ENCODE measurements around the gene ETDC.
"Not testable (repeated sequence)": the region's sequence is repeated elsewhere in the genome, so short reads cannot be mapped to it uniquely, and the experiment has no call there.

Gene ETDC

DNA sequence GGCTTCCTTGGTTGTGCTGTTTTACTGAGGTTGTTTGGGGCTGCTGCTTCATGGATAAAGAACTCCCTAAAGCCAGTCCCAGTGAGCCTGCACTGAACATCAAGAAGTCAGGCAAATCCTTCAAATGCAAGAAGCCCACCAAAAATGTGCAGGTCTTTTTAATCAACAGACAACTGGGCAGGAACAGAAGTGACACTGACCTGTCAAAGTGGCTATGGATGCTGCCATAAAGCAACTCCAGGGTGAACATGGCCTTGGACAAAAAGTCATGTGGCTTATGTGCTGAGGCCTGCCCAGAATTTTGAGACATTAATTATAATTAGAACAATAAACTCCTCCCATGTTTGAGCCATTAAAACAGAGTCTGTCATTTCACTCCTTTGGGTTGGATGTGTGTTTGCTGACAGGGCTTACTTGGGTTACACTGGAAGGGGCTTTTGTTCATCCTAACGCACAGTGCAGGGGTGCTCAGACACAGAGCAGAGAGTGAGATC lies at the start of gene ETDC:
Gene ETDC, plus strand, starts transcription at position 51 of the 494 bp plus-strand sequence. Its CDS starts 0 bp downstream, at position 51.
- no peak for DNase-seq

DNA sequence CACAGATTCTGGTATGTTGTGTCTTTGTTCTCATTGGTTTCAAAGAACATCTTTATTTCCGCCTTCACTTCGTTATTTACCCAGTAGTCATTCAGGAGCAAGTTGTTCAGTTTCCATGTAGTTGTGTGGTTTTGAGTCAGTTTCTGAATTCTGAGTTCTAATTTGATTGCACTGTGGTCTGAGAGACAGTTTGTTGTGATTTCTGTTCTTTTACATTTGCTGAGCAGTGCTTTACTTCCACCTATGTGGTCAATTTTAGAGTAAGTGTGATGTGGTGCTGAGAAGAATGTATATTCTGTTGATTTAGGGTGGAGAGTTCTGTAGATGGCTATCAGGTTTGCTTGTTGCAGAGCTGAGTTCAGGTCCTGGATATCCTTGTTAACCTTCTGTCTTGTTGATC lies 48.3 kb upstream of the ETDC start:
- DNase-seq: not testable (repeated sequence)

- DNase-seq: not testable (repeated sequence)
Measured at GRCh38 chrX:135263376-135263775, 45.9 kb upstream of the ETDC start.

DNA sequence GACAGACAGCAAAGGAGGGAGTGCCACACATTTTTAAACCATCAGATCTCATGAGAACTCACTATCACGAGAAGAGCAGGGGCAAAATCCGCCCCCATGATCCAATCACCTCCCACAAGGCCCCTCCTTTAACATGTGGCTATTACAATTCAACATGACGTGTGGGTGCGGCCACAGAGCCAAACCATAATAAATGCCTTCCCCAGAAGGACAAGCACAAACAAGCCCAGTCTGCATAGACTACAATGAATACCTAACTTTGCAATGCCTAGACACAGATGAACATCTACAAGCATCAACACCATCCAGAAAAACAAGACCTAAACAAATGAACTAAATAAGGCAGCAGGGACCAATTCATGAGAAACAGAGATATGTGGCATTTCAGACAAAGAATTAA lies 45.1 kb upstream of the ETDC start:
- DNase-seq: no peak

DNA sequence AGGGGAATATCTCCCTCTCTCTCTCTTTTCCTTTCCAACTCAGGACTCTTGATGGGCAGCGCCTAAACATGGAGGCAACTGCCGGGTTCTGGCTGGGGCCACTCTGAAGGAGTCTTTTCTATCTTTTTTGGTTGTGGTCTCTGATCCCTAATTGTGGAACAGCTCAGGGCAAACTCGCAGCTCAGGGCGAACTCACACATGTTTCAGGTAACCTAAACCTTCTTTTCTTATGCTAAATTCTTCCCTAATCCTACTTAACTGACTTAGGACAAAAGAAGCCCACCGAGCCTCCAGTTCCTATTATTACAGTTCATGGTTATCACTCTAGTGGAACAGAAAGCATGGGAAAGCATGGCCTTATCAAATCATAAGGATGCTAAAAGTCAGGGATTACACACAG lies 36.1 kb upstream of the ETDC start:
- DNase-seq: no peak

DNA sequence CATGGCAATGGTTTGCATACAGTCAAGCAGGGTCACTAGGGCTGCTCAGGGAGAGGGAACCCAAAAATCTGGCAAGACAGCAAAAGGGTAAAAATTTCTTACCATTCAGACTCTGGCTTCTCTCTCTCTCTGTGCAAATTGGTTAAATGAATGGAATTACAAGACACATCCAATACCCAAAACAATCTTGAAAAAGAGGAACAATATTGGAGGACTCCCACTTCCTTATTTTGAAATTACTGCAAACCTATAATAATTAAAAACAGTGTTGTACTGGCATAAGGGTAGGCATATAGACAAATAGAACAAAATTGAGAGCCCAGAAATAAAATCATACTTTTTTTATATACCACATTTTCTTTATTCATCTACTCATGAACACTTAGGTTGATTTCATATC lies 33.3 kb upstream of the ETDC start:
- DNase-seq: no peak

GRCh38 chrX:135287266-135287823 lies 21.9 kb upstream of the ETDC start:
- no peak for DNase-seq

GRCh38 chrX:135295238-135295943 lies 13.9 kb upstream of the ETDC start:
- DNase-seq: no peak

DNA sequence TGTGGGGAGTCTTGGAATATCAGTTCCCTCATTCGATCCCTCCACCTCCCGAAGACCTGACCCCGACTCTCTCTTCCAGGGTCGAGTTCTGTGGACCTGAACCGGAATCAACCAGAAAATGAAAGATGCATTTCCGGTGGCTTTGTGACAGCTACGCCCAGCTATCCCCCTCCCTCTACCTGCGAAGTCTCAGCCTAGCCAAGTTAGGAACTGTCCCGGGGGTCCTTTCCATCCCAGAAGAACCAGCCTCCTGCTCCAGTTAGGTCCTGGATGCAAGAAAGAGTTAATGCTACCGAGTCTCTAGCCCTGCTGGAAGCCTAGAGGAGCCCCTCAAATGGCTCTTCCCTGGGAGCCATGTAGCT lies 13.4 kb upstream of the ETDC start:
- DNase-seq: no peak

- no peak for DNase-seq
Measured at GRCh38 chrX:135302269-135302873, 6.9 kb upstream of the ETDC start.

GRCh38 chrX:135304741-135305140 lies 4.5 kb upstream of the ETDC start:
- no peak for DNase-seq

GRCh38 chrX:135307171-135307570 lies 2.1 kb upstream of the ETDC start:
- no peak for DNase-seq

DNA sequence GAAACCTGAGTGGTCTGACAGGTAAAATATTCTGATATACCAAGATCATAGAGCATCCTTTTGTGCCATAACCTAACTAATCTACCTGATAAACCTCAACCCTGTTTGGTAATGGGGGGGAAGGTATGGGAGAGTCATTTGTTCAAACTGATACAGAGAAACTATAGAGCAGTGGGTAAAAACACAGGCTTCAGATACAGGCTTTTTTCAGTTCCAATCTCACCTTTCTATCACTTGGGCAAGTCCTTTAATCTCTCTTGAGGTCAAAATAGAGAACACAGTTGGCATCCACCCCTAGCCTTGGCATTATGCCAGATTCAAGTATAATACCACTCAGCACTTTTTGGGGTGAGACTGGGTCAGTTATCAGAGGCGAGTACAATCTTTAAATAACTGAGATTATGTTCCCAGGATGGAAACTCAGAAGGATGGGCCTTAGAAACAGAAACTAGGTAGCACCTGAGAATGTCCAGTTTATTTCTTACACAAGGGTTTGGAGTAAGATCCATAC lies 880 bp upstream of the ETDC start:
- DNase-seq: no peak

DNA sequence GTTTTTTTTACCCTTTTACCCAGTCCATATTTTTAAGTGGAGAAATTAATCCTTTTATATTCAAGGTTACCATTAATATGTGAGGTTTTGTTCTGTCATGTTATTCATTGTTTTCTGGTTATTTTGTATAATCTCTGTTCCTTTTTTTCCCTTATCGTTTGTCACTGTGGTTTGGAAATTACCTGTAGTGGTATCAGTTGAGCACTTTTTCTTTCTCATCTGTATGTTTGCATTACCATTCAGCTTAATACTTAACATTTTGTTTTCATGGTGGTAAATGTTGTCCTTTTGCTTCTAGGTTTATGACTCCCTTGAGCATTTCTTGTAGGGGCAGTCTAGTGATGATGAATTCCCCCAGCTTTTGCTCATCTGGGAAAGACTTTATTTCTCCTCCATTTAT lies 6.6 kb downstream of the ETDC start:
- DNase-seq: no peak

DNA sequence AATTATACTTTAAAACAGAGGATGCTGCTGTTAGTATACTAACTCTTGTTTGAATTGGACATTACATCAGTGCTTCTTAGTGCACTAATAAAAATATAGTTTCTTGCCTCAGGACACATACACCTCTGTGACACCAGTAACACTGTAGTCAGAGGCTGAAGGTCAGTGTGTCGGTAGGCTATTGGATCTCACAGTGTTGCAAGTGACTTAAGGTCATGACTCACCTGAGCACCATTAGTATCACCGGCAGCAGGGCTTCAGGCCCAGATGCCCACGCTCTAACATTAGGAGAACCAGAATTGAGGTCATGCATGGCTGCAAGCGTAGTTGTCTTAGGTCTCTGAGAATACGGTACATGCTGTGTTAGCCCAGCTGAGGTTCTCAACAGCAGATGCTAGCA lies 15.2 kb downstream of the ETDC start:
- no peak for DNase-seq

DNA sequence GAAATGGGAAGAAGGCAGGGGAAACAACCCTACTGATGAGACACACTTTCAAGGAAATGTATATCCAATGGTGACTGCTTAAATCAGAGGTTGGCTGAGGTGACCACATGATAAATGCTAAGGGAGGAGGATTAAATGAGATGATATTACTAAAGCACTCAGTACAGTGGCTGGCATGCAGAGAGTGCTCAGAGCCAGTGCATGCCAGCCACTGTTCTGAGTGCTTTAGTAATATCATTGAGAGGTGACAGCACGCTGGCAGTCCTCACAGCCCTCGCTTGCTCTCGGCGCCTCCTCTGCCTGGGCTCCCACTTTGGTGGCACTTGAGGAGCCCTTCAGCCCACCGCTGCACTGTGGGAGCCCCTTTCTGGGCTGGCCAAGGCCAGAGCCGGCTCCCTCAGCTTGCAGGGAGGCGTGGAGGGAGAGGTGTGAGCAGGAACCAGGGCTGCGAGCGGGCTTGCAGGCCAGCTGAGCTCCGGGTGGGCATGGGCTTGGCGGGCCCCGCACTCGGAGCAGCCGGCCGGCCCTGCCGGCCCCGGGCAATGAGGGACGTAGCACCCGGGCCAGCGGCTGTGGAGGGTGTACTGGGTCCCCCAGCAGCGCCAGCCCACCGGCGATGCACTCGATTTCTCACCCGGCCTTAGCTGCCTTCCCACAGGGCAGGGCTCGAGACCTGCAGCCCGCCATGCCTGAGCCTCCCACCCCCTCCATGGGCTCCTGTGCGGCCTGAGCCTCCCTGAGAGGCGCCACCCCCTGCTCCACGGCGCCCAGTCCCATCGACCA lies 15.9 kb downstream of the ETDC start:
- not testable (repeated sequence) for DNase-seq

DNA sequence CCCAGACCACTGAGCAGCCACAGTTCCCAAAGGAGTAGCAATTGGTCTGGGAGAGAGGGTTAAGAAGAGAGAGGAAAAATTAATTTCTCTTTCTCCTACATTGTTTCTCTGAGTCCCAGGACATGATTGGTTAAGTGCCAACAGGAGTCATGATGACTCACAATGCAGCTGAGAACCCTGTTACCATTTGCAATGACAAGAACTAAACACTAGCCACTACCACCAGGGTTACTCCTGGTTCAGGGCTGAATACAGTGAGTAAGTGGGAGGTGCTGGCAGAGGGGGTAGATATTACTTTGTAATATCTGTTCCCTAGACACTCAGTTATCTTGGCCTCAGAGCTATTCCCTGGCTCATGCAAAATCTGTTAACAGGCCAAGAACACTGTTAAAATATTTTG lies 18.0 kb downstream of the ETDC start:
- no peak for DNase-seq

DNA sequence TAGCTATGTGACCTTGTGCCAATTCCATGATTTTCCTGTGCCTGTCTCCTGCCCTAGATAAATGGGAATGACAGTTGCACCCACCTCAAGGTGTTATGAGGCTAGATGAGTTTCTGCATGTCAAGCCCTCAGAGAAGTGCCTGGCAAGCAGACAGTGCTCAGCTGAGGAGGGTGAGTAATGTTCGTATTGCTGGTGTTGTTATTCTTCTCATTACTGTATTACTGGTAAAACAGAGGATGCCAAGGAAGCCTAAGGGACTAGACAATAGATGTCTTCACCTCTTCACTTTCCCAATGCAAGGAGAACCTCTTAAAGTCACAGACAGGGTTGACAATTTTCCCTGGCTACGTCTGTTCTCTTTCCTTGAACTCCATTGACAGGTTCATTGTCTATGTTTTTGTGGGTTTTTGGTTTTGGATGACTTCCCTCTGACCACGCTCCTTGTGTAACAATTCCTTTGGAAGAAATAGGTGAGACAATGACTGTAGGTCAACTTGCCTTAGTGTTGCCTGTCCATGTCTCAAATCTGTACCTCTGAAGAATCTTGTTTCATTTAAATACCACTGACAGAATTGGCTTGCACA lies 19.2 kb downstream of the ETDC start:
- no peak for DNase-seq

- DNase-seq: no peak
Measured at GRCh38 chrX:135330706-135331105, 21.4 kb downstream of the ETDC start.

GRCh38 chrX:135331525-135331924 lies 22.2 kb downstream of the ETDC start:
- no peak for DNase-seq

DNA sequence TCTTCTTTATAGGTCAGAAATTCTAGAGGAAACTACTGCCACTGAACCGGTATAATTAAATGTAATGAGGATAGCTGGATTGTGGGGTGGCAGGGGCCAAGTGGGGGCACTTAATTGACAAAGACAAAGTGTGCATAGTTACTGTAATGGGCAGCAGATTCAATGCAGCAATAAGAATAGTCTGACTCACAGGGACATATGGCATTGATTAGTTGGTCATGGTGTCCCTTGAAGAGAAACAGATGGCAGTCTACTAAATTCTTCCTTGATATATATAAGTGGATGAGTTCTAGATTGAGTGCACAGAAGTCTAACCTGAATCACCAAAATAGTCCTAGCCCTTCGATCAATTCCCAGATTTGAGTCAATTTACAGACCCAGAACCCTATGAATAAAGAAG lies 31.6 kb downstream of the ETDC start:
- DNase-seq: peak; percentile 13

GRCh38 chrX:135345107-135345589 lies 35.9 kb downstream of the ETDC start:
- DNase-seq: no peak

- no peak for DNase-seq
Measured at GRCh38 chrX:135346975-135347374, 37.7 kb downstream of the ETDC start.

All from NCI-H446 treated with DMSO at 0.1 percent for 48 hours (cell line).